HL-60 (cell line): ENCODE results near the gene AURKB.

Experiments
- POLR2AphosphoS5 ChIP-seq: IDR thresholded peaks from 2 replicates; pipeline ENCODE4 v1.6.1; 2012; ENCODE audit warnings: low read depth
- TF ChIP-seq, protein P1 (sequence below): IDR thresholded peaks from one replicate; pipeline ENCODE4 v1.5.1; 2011; ENCODE audit warnings: low read length, control low read depth, inconsistent platforms; ENCODE audit not compliant: insufficient read depth
- TF ChIP-seq, protein P2 (sequence below): IDR thresholded peaks from 2 replicates; pipeline ENCODE4 v1.6.1; 2012; ENCODE audit warnings: low read depth; ENCODE audit not compliant: insufficient replicate concordance

- TF ChIP-seq, protein P1, sequence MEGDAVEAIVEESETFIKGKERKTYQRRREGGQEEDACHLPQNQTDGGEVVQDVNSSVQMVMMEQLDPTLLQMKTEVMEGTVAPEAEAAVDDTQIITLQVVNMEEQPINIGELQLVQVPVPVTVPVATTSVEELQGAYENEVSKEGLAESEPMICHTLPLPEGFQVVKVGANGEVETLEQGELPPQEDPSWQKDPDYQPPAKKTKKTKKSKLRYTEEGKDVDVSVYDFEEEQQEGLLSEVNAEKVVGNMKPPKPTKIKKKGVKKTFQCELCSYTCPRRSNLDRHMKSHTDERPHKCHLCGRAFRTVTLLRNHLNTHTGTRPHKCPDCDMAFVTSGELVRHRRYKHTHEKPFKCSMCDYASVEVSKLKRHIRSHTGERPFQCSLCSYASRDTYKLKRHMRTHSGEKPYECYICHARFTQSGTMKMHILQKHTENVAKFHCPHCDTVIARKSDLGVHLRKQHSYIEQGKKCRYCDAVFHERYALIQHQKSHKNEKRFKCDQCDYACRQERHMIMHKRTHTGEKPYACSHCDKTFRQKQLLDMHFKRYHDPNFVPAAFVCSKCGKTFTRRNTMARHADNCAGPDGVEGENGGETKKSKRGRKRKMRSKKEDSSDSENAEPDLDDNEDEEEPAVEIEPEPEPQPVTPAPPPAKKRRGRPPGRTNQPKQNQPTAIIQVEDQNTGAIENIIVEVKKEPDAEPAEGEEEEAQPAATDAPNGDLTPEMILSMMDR, result no peak
- no peak for TF ChIP-seq POLR2AphosphoS5
- TF ChIP-seq, protein P2, sequence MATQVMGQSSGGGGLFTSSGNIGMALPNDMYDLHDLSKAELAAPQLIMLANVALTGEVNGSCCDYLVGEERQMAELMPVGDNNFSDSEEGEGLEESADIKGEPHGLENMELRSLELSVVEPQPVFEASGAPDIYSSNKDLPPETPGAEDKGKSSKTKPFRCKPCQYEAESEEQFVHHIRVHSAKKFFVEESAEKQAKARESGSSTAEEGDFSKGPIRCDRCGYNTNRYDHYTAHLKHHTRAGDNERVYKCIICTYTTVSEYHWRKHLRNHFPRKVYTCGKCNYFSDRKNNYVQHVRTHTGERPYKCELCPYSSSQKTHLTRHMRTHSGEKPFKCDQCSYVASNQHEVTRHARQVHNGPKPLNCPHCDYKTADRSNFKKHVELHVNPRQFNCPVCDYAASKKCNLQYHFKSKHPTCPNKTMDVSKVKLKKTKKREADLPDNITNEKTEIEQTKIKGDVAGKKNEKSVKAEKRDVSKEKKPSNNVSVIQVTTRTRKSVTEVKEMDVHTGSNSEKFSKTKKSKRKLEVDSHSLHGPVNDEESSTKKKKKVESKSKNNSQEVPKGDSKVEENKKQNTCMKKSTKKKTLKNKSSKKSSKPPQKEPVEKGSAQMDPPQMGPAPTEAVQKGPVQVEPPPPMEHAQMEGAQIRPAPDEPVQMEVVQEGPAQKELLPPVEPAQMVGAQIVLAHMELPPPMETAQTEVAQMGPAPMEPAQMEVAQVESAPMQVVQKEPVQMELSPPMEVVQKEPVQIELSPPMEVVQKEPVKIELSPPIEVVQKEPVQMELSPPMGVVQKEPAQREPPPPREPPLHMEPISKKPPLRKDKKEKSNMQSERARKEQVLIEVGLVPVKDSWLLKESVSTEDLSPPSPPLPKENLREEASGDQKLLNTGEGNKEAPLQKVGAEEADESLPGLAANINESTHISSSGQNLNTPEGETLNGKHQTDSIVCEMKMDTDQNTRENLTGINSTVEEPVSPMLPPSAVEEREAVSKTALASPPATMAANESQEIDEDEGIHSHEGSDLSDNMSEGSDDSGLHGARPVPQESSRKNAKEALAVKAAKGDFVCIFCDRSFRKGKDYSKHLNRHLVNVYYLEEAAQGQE, result no peak
Measured at GRCh38 chr17:8186787-8187516, 23.4 kb downstream of the AURKB start.
